Stimulated activated CD8-positive, alpha-beta memory T cell treated with anti-CD3 and anti-CD28 coated beads, Interleukin-4, amount 100 ng/mL, for 48 hours (primary cell): ENCODE measurements around the gene FLAD1.
"Not testable (repeated sequence)": the region's sequence is repeated elsewhere in the genome, so short reads cannot be mapped to it uniquely, and the experiment has no call there.

Source experiments
- DNase-seq: peaks from one replicate; pipeline ENCODE4 v3.0.0-alpha.2; 2020

Gene FLAD1

GRCh38 chr1:154969860-154970452, 13.2 kb upstream of the FLAD1 start:
- DNase-seq, result no peak

- peak; percentile 70 for DNase-seq
Measured at GRCh38 chr1:154970631-154971340, 12.4 kb upstream of the FLAD1 start, which contains the start of gene SHC1. SHC1 (minus strand) TSS chr1:154970747; CDS start chr1:154970526, 221 bp downstream.

GRCh38 chr1:154971341-154971998, 11.7 kb upstream of the FLAD1 start:
- DNase-seq, result no peak

- no peak for DNase-seq
Measured at GRCh38 chr1:154972213-154972516, 11.0 kb upstream of the FLAD1 start.

- no peak for DNase-seq
Measured at GRCh38 chr1:154972517-154973343, 10.4 kb upstream of the FLAD1 start.

GRCh38 chr1:154973344-154974101, 9.6 kb upstream of the FLAD1 start:
- DNase-seq, result peak; percentile 98

- peak; percentile 95 for DNase-seq
Measured at GRCh38 chr1:154974102-154974807, 8.9 kb upstream of the FLAD1 start, which contains the start of gene CKS1B. CKS1B (plus strand) TSS chr1:154974681; CDS start chr1:154974746, 65 bp downstream.

- DNase-seq, result peak; percentile 94
Measured at GRCh38 chr1:154974808-154975408, 8.2 kb upstream of the FLAD1 start.

GRCh38 chr1:154975409-154976059, 7.6 kb upstream of the FLAD1 start:
- DNase-seq, result peak; percentile 82

- not testable (repeated sequence) for DNase-seq
Measured at GRCh38 chr1:154977762-154978161, 5.4 kb upstream of the FLAD1 start.

- no peak for DNase-seq
Measured at GRCh38 chr1:154978360-154978759, 4.8 kb upstream of the FLAD1 start.

GRCh38 chr1:154982341-154982740, 803 bp upstream of the FLAD1 start:
- DNase-seq, result no peak

GRCh38 chr1:154983776-154984466, 777 bp downstream of the FLAD1 start:
- DNase-seq, result no peak

- not testable (repeated sequence) for DNase-seq
Measured at GRCh38 chr1:154986736-154987135, 3.6 kb downstream of the FLAD1 start.

- DNase-seq, result no peak
Measured at GRCh38 chr1:154987326-154987725, 4.2 kb downstream of the FLAD1 start.

- no peak for DNase-seq
Measured at GRCh38 chr1:154988058-154988954, 5.2 kb downstream of the FLAD1 start.

GRCh38 chr1:154989195-154989860, 6.2 kb downstream of the FLAD1 start:
- no peak for DNase-seq

GRCh38 chr1:154990276-154990675, 7.1 kb downstream of the FLAD1 start:
- DNase-seq, result no peak
